GM21390 (cell line): ENCODE measurements around the gene CD164.
A peak's percentile ranks its signal among the peaks of the same experiment; 100 is the strongest.

ENCODE experiments used
- ATAC-seq: cut with Tn5 transposase; IDR thresholded peaks from one replicate; pipeline ENCODE4 v1.9.1; 2021; ENCODE audit not compliant: unreplicated experiment

CD164 gene

GRCh38 chr6:109381747-109382575, at the start of gene CD164:
Gene CD164 (minus strand): TSS chr6:109382467. CDS start chr6:109382378, 89 bp downstream.
- ATAC-seq = peak; percentile 46

GRCh38 chr6:109429496-109429895, 47.2 kb upstream of the CD164 start:
- ATAC-seq = no peak

GRCh38 chr6:109428889-109429477, 46.7 kb upstream of the CD164 start:
- ATAC-seq = no peak

- no peak for ATAC-seq
Measured at GRCh38 chr6:109424946-109425345, 42.7 kb upstream of the CD164 start.

GRCh38 chr6:109421184-109421583, 38.9 kb upstream of the CD164 start:
- no peak for ATAC-seq

GRCh38 chr6:109420751-109421150, 38.5 kb upstream of the CD164 start:
- no peak for ATAC-seq

- ATAC-seq = no peak
Measured at GRCh38 chr6:109417646-109418045, 35.4 kb upstream of the CD164 start.

GRCh38 chr6:109411034-109411433, 28.8 kb upstream of the CD164 start:
- ATAC-seq = no peak

GRCh38 chr6:109406196-109406595, 23.9 kb upstream of the CD164 start:
- no peak for ATAC-seq

- no peak for ATAC-seq
Measured at GRCh38 chr6:109397020-109397419, 14.8 kb upstream of the CD164 start.

- ATAC-seq = no peak
Measured at GRCh38 chr6:109396046-109396718, 13.9 kb upstream of the CD164 start.

- no peak for ATAC-seq
Measured at GRCh38 chr6:109393886-109394281, 11.6 kb upstream of the CD164 start.

GRCh38 chr6:109393157-109393885, 11.1 kb upstream of the CD164 start:
- ATAC-seq = no peak

GRCh38 chr6:109389650-109390274, 7.5 kb upstream of the CD164 start:
- no peak for ATAC-seq

- no peak for ATAC-seq
Measured at GRCh38 chr6:109388265-109388664, 6.0 kb upstream of the CD164 start.

- no peak for ATAC-seq
Measured at GRCh38 chr6:109383438-109383940, 1.2 kb upstream of the CD164 start.

- ATAC-seq = peak; percentile 65
Measured at GRCh38 chr6:109382576-109383437, 540 bp upstream of the CD164 start.

GRCh38 chr6:109381061-109381746, 1.1 kb downstream of the CD164 start:
- ATAC-seq = no peak

- ATAC-seq = no peak
Measured at GRCh38 chr6:109379711-109380110, 2.6 kb downstream of the CD164 start.
